Measurements from ENCODE around the gene OIP5. TPM values are rescaled to one million over a fixed set of nuclear protein-coding genes. Genes with fewer than 3 reads are reported as not detected.

Gene OIP5
- total and polyA plus RNA-seq, 2 of the 13 experiments (the other 11 are each of a cell fraction or from before 2014, with no cell fraction given): 10.7 to 38.0 TPM

- no peak for TF ChIP-seq ZNF75D (CRISPR knock-in tag; IDR thresholded peaks at IDR 0.05; ENCODE audit: borderline replicate concordance)
- TF ChIP-seq ISX (CRISPR knock-in tag; conservative IDR thresholded peaks at IDR 0.05): no peak
- TF ChIP-seq PCBP1 (IDR thresholded peaks at IDR 0.05; ENCODE audit: borderline replicate concordance, low read depth, low read length): no peak
- 0 out of 2 replicates have a peak, but pooled peaks have one; percentile 38 for TF ChIP-seq CBX5 (CRISPR knock-in tag; IDR thresholded peaks at IDR 0.05; ENCODE audit: borderline replicate concordance)
- no peak for TF ChIP-seq ZNF292 (CRISPR knock-in tag; IDR thresholded peaks at IDR 0.05; ENCODE audit: borderline replicate concordance, low read depth)
- no peak; the same call in 1 of the 2 replicates for TF ChIP-seq PRMT3 (CRISPR knock-in tag; IDR thresholded peaks at IDR 0.05; ENCODE audit: borderline replicate concordance, low read depth)
- no peak for TF ChIP-seq KDM4B (CRISPR knock-in tag; IDR thresholded peaks at IDR 0.05)
- no peak for TF ChIP-seq GLI4 (CRISPR knock-in tag; IDR thresholded peaks at IDR 0.05; ENCODE audit: borderline replicate concordance)
- TF ChIP-seq ZNF501 (CRISPR knock-in tag; IDR thresholded peaks at IDR 0.05): no peak
- peak; percentile 0; the same call in 1 of the 2 replicates for TF ChIP-seq KDM5A (IDR thresholded peaks at IDR 0.05; ENCODE audit: borderline replicate concordance, low read length)
- peak; percentile 30; the same call in 1 of the 2 replicates for TF ChIP-seq E2F5 (CRISPR knock-in tag; conservative IDR thresholded peaks at IDR 0.05)
- TF ChIP-seq DPF2 (CRISPR knock-in tag; IDR thresholded peaks at IDR 0.05; ENCODE audit: borderline replicate concordance, low read depth): no peak
- no peak for TF ChIP-seq LCORL (IDR thresholded peaks at IDR 0.05)
- TF ChIP-seq LCORL (CRISPR knock-in tag; IDR thresholded peaks at IDR 0.05): no peak
- TF ChIP-seq PHF5A (CRISPR knock-in tag; IDR thresholded peaks at IDR 0.05; ENCODE audit: low read depth, unreplicated experiment): no peak
- no peak for TF ChIP-seq ZBTB42 (CRISPR knock-in tag; IDR thresholded peaks at IDR 0.05)
- peak; percentile 18; the same call in 1 of the 2 replicates for TF ChIP-seq HDAC1 (CRISPR knock-in tag; IDR thresholded peaks at IDR 0.05)
- no peak for TF ChIP-seq PTBP1 (IDR thresholded peaks at IDR 0.05; ENCODE audit: low read depth, low read length, poor library complexity, severe bottlenecking)
- no peak for TF ChIP-seq NONO (IDR thresholded peaks at IDR 0.05)
- no peak for TF ChIP-seq NONO (CRISPR knock-in tag; conservative IDR thresholded peaks at IDR 0.05)
- no peak for TF ChIP-seq KLF13 (CRISPR knock-in tag; IDR thresholded peaks at IDR 0.05)
- no peak for TF ChIP-seq PAXIP1 (CRISPR knock-in tag; conservative IDR thresholded peaks at IDR 0.05)
- TF ChIP-seq ZNF782 (CRISPR knock-in tag; IDR thresholded peaks at IDR 0.05; ENCODE audit: borderline replicate concordance): no peak; the same call in 1 of the 2 replicates
- TF ChIP-seq NFATC3 (CRISPR knock-in tag; IDR thresholded peaks at IDR 0.05): no peak
- no peak for TF ChIP-seq ZFP36L1 (CRISPR knock-in tag; IDR thresholded peaks at IDR 0.05)
- no peak for TF ChIP-seq FOXK1 (CRISPR knock-in tag; IDR thresholded peaks at IDR 0.05; ENCODE audit: borderline replicate concordance, low read depth)
Observed at GRCh38 chr15:41333026-41333562, 703 bp upstream of the OIP5 start (continued).
